ENCODE data around the gene FAM76A. TPM values are rescaled to one million over a fixed set of nuclear protein-coding genes. Genes with fewer than 3 reads are reported as not detected.
"Not testable (repeated sequence)": the region's sequence is repeated elsewhere in the genome, so short reads cannot be mapped to it uniquely, and the experiment has no call there.

The FAM76A gene
- total RNA-seq, 8 experiments from 2014 or later = 4.4 to 13.0 (median 11.2) TPM

GRCh38 chr1:27804791-27805190, 79.0 kb downstream of the FAM76A start:
- H3K4me3 ChIP-seq = no peak overlapping the region
- WGBS, 10 experiments = 90 to 100% (median 98%) methylated on average over 1 to 5 of the region's 5 CpGs
- no peaks in the 10 kb centered on the region for H3K4me1 ChIP-seq (replicated peaks in 1 of 2)
- no peak for ATAC-seq (replicated peaks in 6 of 8)
- H3K27ac ChIP-seq = no peak overlapping the region
- in situ Hi-C loops (cut with MboI; ENCODE audit: low pct_unique_long_range_greater_than_20kb in 2 of 9, low sequenced_read_pairs in 9 of 9, unreplicated experiment in 9 of 9) = no loop called here

- H3K27ac ChIP-seq = no peak overlapping the region
- H3K4me3 ChIP-seq = no peak overlapping the region
- in situ Hi-C loops (cut with MboI; ENCODE audit: low pct_unique_long_range_greater_than_20kb in 2 of 9, low sequenced_read_pairs in 9 of 9, unreplicated experiment in 9 of 9) = no loop called here
- H3K4me1 ChIP-seq (replicated peaks in 1 of 2) = no peaks in the 10 kb centered on the region
- ATAC-seq (replicated peaks in 6 of 8) = no peak
- 63 to 94% (median 90%) methylated on average over 2 to 7 of the region's 7 CpGs; no CpG with 5 or more reads in 3 of the 10 experiments for WGBS, 10 experiments
Measured at GRCh38 chr1:27806758-27807157, 81.0 kb downstream of the FAM76A start.

GRCh38 chr1:27807385-27807784, 81.6 kb downstream of the FAM76A start:
- Histone ChIP-seq H3K4me1 (replicated peaks in 1 of 2) (no peaks in the 10 kb centered on the region), H3K27ac (no peak overlapping the region), H3K4me3 (no peak overlapping the region)
- in situ Hi-C loops (cut with MboI; ENCODE audit: low pct_unique_long_range_greater_than_20kb in 2 of 9, low sequenced_read_pairs in 9 of 9, unreplicated experiment in 9 of 9) = no loop called here
- ATAC-seq (replicated peaks in 6 of 8) = peak in 2 of 8 experiments; percentile 49 to 57
- 41 to 80% (median 65%) methylated on average over 1 to 2 of the region's 2 CpGs; no CpG with 5 or more reads in 2 of the 10 experiments for WGBS, 10 experiments

GRCh38 chr1:27808131-27808530, 82.4 kb downstream of the FAM76A start:
- ATAC-seq (replicated peaks in 6 of 8); H3K4me1 ChIP-seq (replicated peaks in 1 of 2); H3K27ac ChIP-seq; in situ Hi-C loops (cut with MboI; ENCODE audit: low pct_unique_long_range_greater_than_20kb in 2 of 9, low sequenced_read_pairs in 9 of 9, unreplicated experiment in 9 of 9); H3K4me3 ChIP-seq: not testable (repeated sequence)
- WGBS, 10 experiments = 89 to 100% (median 100%) methylated on average over 2 to 3 of the region's 3 CpGs; no CpG with 5 or more reads in 2 of the 10 experiments

GRCh38 chr1:27809883-27810282, 84.1 kb downstream of the FAM76A start:
- Histone ChIP-seq H3K4me1 (replicated peaks in 1 of 2) (no peaks in the 10 kb centered on the region), H3K4me3 (no peak overlapping the region), H3K27ac (no peak overlapping the region)
- ATAC-seq (replicated peaks in 6 of 8) = peak in 2 of 8 experiments; percentile 78 to 82
- in situ Hi-C loops (cut with MboI; ENCODE audit: low pct_unique_long_range_greater_than_20kb in 2 of 9, low sequenced_read_pairs in 9 of 9, unreplicated experiment in 9 of 9) = no loop called here
- WGBS, 10 experiments = 33 to 100% (median 91%) methylated on average over 1 of the region's 1 CpG; no CpG with 5 or more reads in 1 of the 10 experiments

- 82 to 100% (median 93%) methylated on average over 1 to 6 of the region's 6 CpGs; no CpG with 5 or more reads in 1 of the 10 experiments for WGBS, 10 experiments
- Histone ChIP-seq H3K4me1 (replicated peaks in 1 of 2) (no peaks in the 10 kb centered on the region), H3K27ac (no peak overlapping the region), H3K4me3 (no peak overlapping the region)
- ATAC-seq (replicated peaks in 6 of 8) = no peak
- in situ Hi-C loops (cut with MboI; ENCODE audit: low pct_unique_long_range_greater_than_20kb in 2 of 9, low sequenced_read_pairs in 9 of 9, unreplicated experiment in 9 of 9) = no loop called here
Measured at GRCh38 chr1:27811741-27812500, 86.2 kb downstream of the FAM76A start.

Other genes starting within 250 kb of the FAM76A start
- 10 to 100 TPM; 11.8 to 38.3 (median 22.4) TPM for gene WASF2, start 235.8 kb upstream of the FAM76A start, total RNA-seq
- 10 to 100 TPM in 7 of 8 experiments, 1 to 10 TPM in 1; 8.6 to 30.2 (median 14.4) TPM for gene AHDC1, start 121.8 kb upstream of the FAM76A start, total RNA-seq
- under 1 TPM in 5 of 8 experiments, not detected in 3; 0.08 to 0.71 (median 0.18) TPM for gene FGR, start 90.8 kb upstream of the FAM76A start, total RNA-seq
- 1,000 to 10,000 TPM in 1 of 8 experiments, 100 to 1,000 TPM in 1, 10 to 100 TPM in 4, 1 to 10 TPM in 2; 7.4 to 3,288 (median 15.3) TPM for gene IFI6, start 53.8 kb upstream of the FAM76A start, total RNA-seq
- 10 to 100 TPM; 32.6 to 98.0 (median 81.7) TPM for gene STX12, start 47.3 kb downstream of the FAM76A start, total RNA-seq
- gene PPP1R8, start 104.8 kb downstream of the FAM76A start, total RNA-seq = 10 to 100 TPM; 35.5 to 86.4 (median 54.6) TPM
- gene THEMIS2, start 146.6 kb downstream of the FAM76A start, total RNA-seq = 1 to 10 TPM in 6 of 8 experiments, under 1 TPM in 2; 0.66 to 3.2 (median 1.6) TPM
- 100 to 1,000 TPM in 1 of 8 experiments, 10 to 100 TPM in 7; 23.6 to 134 (median 40.6) TPM for gene RPA2, start 188.6 kb downstream of the FAM76A start, total RNA-seq
- gene SMPDL3B, start 209.0 kb downstream of the FAM76A start, total RNA-seq = under 1 TPM in 4 of 8 experiments, not detected in 4; 0.17 to 0.52 (median 0.25) TPM
- gene XKR8, start 234.0 kb downstream of the FAM76A start, total RNA-seq = 1 to 10 TPM in 4 of 8 experiments, under 1 TPM in 4; 0.27 to 4.7 (median 1.6) TPM

Measured in motor neuron (in vitro differentiated cells).